ENCODE measurements around the gene RUNX3. TPM values are rescaled to one million over a fixed set of nuclear protein-coding genes. Genes with fewer than 3 reads are reported as not detected.
"Not testable (repeated sequence)": the region's sequence is repeated elsewhere in the genome, so short reads cannot be mapped to it uniquely, and the experiment has no call there.

RUNX3 gene
- total RNA-seq (2014; rRNA removed) (2.8 and 3.7 TPM in 2 replicates), Bru-seq, nascent RNA (percentile 17 among the genes with signal in this experiment), BruChase-seq, experiment 1, labeled RNA remaining after a 6-hour chase (percentile 21 among the genes with signal in this experiment), BruChase-seq, experiment 2, labeled RNA remaining after a 2-hour chase (percentile 14 among the genes with signal in this experiment)
- long read RNA-seq, partial matches to known transcripts: 0 of 6 reads
- long read RNA-seq, other reads (novel, unspliced or antisense): 4 of 6 reads

GRCh38 chr1:24930260-24931145 lies at the start of gene RUNX3:
Gene RUNX3, minus strand, starts transcription at chr1:24930276. Its CDS starts 408 bp downstream, at chr1:24929868.
- intact Hi-C loops (cut with micrococcal nuclease): no loop called here
- POLR2A ChIA-PET (ENCODE audit: unreplicated experiment): no interaction called here
- BruUV-seq (replicated peaks): no TSS peak
- ATAC-seq: peak; percentile 16; the same call in 1 of the 2 replicates
- no peak within 1 kb of the TSS for H3K27ac ChIP-seq (ENCODE audit: low read length)
- no peaks in the 10 kb centered on the region for H3K9me3 ChIP-seq (ENCODE audit: low read length)
- H3K79me2 ChIP-seq (ENCODE audit: low read length): no peaks in the 10 kb centered on the region
- no peaks in the 10 kb centered on the region for H3K36me3 ChIP-seq (ENCODE audit: low read depth, low read length)
- DNase-seq: peak; percentile 51
- no peak within 1 kb of the TSS for H3K9ac ChIP-seq (ENCODE audit: low read length)
- H4K20me1 ChIP-seq (ENCODE audit: low read length): no peaks in the 10 kb centered on the region
- peak within 1 kb of the TSS; percentile 75 for H3K4me2 ChIP-seq (ENCODE audit: low read length)
- peak within 1 kb of the TSS; percentile 59 for H3K4me3 ChIP-seq (ENCODE audit: low read length)
- peak within 1 kb of the TSS; percentile 54 for H2AFZ ChIP-seq (ENCODE audit: low read length)
- H3F3A ChIP-seq (ENCODE audit: low read length, unreplicated experiment): no peaks in the 10 kb centered on the region
- no peaks in the 10 kb centered on the region for H3K4me1 ChIP-seq (ENCODE audit: insufficient read depth, low read length)
- CTCF ChIA-PET: no interaction called here
- peaks cover 63% of the 10 kb centered on the region for H3K27me3 ChIP-seq (ENCODE audit: low read length)
- TF ChIP-seq CTCF (conservative IDR thresholded peaks at IDR 0.05; ENCODE audit: low read depth, low read length): no peak
- no peak for TF ChIP-seq EZH2phosphoT487 (IDR thresholded peaks at IDR 0.05; ENCODE audit: borderline replicate concordance, low read length)
- no peak for TF ChIP-seq EZH2 (IDR thresholded peaks at IDR 0.05; ENCODE audit: low read length, unreplicated experiment)
- H3K9me2 ChIP-seq (replicated peaks; ENCODE audit: low read length): no peaks in the 10 kb centered on the region

- H3K4me3 ChIP-seq (ENCODE audit: low read length); H3K4me1 ChIP-seq (ENCODE audit: insufficient read depth, low read length); H3K9me2 ChIP-seq (replicated peaks; ENCODE audit: low read length); ATAC-seq; H3K79me2 ChIP-seq (ENCODE audit: low read length); intact Hi-C loops (cut with micrococcal nuclease); POLR2A ChIA-PET (ENCODE audit: unreplicated experiment); BruUV-seq (replicated peaks); H3K9ac ChIP-seq (ENCODE audit: low read length); H3K4me2 ChIP-seq (ENCODE audit: low read length); DNase-seq; H2AFZ ChIP-seq (ENCODE audit: low read length); H3F3A ChIP-seq (ENCODE audit: low read length, unreplicated experiment); H3K9me3 ChIP-seq (ENCODE audit: low read length); H3K36me3 ChIP-seq (ENCODE audit: low read depth, low read length); H3K27me3 ChIP-seq (ENCODE audit: low read length); H4K20me1 ChIP-seq (ENCODE audit: low read length); H3K27ac ChIP-seq (ENCODE audit: low read length): not testable (repeated sequence)
- CTCF ChIA-PET: interaction anchor here (0.6 kb wide), 1 partner anchor 25 kb away, joined by 7 read pairs; no protein-coding TSS in a partner anchor
These were observed 49.2 kb upstream of the RUNX3 start for GRCh38 chr1:24979232-24979631.

- no peak overlapping the region for H3K9ac ChIP-seq (ENCODE audit: low read length)
- H3K79me2 ChIP-seq (ENCODE audit: low read length): no peaks in the 10 kb centered on the region
- H3K27me3 ChIP-seq (ENCODE audit: low read length): peaks cover 6% of the 10 kb centered on the region; the same call in 1 of the 2 replicates
- no peak overlapping the region for H2AFZ ChIP-seq (ENCODE audit: low read length)
- H3K9me2 ChIP-seq (replicated peaks; ENCODE audit: low read length): no peaks in the 10 kb centered on the region
- intact Hi-C loops (cut with micrococcal nuclease): no loop called here
- ChIA-PET CTCF (interaction anchor here (0.6 kb wide), 1 partner anchor 25 kb away, joined by 7 read pairs; no protein-coding TSS in a partner anchor), POLR2A (ENCODE audit: unreplicated experiment) (no interaction called here)
- H3K36me3 ChIP-seq (ENCODE audit: low read depth, low read length): no peaks in the 10 kb centered on the region
- H3F3A ChIP-seq (ENCODE audit: low read length, unreplicated experiment): no peaks in the 10 kb centered on the region
- ATAC-seq (no peak), DNase-seq (no peak)
- no peak overlapping the region for H3K27ac ChIP-seq (ENCODE audit: low read length)
- no TSS peak for BruUV-seq (replicated peaks)
- TF ChIP-seq EZH2phosphoT487 (IDR thresholded peaks at IDR 0.05; ENCODE audit: borderline replicate concordance, low read length) (no peak), CTCF (conservative IDR thresholded peaks at IDR 0.05; ENCODE audit: low read depth, low read length) (no peak), EZH2 (IDR thresholded peaks at IDR 0.05; ENCODE audit: low read length, unreplicated experiment) (no peak)
- H4K20me1 ChIP-seq (ENCODE audit: low read length): no peaks in the 10 kb centered on the region
- H3K4me3 ChIP-seq (ENCODE audit: low read length): no peak overlapping the region
- peaks cover 6% of the 10 kb centered on the region; the same call in 1 of the 2 replicates for H3K9me3 ChIP-seq (ENCODE audit: low read length)
- no peaks in the 10 kb centered on the region for H3K4me1 ChIP-seq (ENCODE audit: insufficient read depth, low read length)
- no peak overlapping the region for H3K4me2 ChIP-seq (ENCODE audit: low read length)
These were observed 48.4 kb upstream of the RUNX3 start for GRCh38 chr1:24978383-24979032.
